NCI-H2196 (cell line): Measurements from ENCODE around the gene ESCO1.

Experiments
- DNase-seq: peaks from one replicate; lab custom pipeline; 2025; ENCODE audit not compliant: unreplicated experiment; lab: John Stamatoyannopoulos, UW

Gene ESCO1

DNA sequence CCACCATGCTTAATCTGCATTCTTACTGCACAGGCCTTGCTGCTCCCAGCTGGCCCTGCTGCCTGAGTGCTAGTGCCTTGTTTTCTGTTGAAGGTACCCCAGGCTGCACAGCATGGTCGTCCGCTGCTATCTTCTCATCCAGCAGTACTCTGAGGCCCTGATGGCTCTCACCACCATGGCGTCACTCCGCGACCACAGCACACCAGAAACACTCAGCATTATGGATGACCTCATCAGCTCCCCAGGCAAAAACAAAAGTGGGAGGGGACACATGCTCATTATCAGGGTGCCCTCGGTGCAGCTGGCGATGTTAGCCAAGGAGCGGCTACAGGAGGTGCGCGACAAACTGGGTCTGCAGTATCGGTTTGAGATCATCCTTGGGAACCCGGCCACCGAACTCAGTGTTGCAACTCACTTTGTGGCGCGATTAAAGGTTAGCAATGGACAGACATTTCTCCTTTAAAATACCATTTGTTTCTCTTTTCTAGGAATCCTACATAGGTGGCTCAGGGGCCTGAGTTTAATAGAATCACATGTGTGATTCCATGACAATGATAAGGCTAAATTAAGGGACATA, 110.5 kb downstream of the ESCO1 start:
- no peak for DNase-seq

DNA sequence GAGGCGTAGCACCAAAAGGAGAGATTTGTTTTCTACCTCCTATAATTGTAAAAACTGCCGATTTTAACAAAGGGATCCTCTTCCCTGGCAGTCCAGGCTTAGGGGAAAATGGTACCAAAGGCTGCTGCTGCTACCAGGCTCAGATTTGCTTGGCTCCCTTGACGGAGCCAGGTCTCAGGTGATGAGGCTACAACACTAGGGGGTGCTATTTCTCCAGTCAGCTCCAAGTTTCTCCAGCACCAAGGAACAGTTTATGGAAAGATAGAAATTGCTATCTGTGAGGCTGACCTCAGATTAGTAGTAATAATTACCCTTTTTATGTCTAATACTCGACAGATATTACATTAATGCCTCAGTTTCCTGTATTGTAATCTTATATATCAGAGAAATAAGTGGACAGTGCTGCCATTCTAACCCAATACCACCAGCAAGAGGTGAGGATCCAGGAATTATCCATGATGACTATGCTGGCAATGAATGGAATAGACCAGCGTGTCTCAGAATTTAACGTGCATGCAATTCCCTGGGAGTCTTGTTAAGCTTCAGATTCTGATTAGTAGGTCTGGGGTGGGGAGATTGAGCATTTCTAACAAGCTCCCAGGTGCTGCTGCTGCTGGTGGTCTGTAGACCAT, 111.3 kb downstream of the ESCO1 start:
- peak; percentile 66 for DNase-seq

DNA sequence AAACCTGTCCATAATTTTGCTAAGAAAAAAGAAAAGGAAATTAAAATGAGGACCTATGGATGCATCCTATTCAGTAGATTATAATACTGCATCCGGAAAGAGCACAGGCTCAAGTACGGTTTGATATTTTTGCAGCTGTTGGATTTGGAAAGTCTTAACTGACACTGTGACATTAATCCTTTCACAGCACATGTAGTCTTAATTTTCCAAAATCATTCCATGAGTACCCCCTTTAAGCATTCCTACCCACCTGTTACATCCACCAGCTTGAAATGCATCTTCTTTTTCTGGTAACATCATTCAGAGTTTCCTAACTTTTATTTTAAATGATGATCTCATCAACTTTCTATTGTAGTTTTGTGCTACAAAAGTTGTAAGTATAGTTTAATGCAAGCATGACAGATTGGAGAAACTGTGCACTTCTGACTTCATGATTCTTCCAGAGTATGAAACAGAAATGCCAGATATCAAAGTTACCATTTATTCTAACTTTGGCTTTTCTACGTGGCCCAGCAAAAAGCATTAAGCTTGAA, 113.5 kb downstream of the ESCO1 start:
- no peak for DNase-seq

DNA sequence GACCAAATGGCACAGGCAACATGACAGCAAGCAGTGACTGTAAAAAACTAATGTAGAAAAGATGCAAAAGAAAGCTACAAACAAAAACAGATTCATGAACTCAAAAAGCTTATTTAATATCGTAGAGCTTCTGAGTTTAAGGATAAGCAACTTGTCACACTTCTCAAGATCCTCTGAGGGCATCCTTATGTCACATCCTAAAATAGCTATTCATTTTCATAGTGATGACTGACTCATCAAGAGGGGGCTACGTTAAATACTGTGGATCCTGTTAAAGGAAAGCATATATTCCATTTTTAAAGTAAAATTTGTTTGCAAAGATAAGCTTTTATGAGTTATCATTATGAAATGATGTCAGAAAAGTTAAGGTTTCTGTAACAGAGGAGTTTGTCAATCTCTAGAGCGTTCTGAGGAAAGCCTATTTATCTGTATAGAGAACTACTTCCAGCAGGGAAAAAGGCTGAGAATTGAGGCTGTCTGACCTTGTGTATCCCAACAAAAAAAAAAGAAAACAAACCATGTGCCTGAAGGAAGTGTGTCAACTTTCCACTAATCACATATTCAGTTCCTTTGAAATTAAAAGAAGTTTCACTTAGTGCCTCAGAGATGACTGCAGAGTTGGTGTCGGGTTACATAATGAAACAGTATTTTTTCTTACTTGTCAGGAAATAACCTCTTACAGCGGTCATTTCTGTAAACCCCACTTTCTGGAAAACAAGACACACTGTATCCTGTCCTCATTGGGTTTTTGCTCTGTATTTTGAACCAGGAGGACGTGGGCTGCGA, 115.5 kb downstream of the ESCO1 start:
- DNase-seq = no peak

DNA sequence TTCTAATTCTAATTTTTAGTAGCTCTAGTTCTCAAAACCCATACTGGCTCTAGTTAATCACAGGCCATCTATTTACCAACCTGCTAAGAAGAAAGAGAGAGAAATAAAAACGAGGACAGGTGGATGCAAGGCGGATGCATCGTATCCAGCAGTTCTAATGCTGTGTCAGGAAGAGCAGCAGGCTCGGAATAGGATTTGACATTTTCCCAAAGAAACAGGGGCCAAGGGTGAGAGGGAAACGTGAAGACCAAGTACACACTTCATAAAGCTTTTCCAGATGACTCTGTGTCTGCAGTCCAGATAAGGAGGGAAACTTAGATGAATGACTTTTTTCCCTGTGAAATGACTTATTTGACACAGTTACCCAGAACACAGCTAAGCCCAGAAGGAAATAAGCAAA, 117.5 kb downstream of the ESCO1 start:
- no peak for DNase-seq

DNA sequence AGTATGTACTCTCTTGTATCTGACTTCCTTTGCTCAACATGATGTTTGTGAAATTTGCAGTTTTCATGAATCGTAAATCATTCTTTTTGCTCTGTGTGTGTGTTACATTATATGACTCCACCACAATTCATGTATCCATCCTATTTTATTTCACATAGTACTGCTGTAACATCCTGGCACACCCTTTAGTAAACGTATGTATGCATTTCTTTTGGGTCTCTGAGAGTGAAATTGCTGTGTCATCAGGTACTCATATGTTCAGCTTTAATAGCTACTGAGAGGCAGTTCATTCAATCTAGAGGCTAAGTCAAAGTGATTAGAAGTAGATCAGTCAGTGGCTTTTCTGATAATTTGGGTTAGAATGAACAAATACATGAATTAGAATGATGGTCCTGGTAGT, 118.8 kb downstream of the ESCO1 start:
- DNase-seq = no peak

DNA sequence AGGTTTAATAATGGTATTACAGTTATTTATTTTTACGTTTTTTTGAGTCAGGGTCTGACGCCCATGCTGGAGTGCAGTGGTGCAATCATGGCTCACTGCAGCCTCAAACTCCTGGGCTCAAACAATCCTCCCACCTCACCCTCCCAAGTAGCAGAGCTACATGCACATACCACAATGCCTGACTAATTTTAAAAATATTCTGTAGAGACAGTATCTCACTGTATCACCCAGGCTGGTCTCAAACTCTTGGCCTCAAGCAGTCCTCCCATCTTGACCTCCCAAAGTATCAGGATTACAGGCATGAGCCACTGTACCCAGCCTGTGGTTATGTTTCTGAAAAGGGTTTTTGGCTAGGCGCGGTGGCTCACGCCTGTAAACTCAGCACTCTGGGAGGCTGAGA, 120.8 kb downstream of the ESCO1 start:
- DNase-seq = no peak
